ENCODE data around the gene PLB1.

PLB1 gene

DNA sequence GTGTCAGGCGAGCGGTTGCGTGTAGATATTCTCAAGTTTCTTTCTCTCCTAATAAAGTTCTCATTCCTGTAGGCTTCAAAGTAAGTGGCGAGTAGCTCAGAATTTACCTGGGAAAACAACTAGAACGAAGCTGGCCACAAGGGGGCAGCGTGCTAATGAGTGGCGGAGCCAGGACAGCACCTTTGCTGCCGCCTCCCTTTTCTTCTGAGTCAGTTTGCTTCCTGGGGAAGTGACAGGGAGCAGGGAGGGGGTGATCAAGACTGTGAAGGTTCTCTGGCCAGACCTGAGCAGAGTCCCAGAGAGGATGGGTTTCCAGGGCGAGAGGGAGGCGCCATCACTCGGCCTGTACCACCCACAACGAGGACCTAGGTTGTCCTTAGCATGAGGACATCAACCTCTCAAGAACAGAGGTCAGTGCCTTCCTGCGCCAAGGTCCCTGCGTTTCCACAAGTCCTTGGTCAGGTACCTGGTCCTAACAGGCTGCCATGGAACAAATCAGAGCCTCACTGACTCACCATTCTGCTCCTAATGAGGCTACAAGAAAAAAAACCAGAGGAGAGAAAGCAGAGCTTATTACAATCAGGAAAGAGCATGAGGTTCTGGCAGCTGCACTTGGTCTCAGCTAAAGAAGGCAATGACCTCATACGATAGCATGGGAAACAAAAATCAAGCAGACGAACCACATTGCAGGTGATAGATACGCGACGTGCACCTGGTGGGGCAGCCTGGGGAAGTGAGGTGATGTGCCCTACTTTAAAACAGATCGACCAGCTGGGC, 98.7 kb downstream of the PLB1 start:
- peak; percentile 60 for DNase-seq

DNA sequence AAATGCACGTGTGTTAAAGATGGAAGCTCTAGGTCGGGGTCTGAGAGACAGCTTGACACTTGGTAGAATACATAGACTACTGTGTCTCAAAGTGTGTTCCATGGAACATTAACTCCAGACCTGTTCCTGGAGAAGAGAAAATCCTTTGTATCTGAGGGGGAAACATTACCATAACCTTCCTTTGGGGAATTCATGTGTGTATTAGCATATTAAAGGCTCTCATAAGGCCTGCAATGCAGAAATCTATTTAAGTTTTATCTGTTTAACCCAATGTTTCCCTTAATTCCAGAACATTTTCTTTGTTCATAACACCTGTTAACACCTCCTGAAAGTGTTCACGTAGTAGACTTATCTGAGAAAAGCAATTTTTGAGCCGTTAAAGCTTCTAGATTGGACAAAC, 99.5 kb downstream of the PLB1 start:
- DNase-seq, result no peak

DNA sequence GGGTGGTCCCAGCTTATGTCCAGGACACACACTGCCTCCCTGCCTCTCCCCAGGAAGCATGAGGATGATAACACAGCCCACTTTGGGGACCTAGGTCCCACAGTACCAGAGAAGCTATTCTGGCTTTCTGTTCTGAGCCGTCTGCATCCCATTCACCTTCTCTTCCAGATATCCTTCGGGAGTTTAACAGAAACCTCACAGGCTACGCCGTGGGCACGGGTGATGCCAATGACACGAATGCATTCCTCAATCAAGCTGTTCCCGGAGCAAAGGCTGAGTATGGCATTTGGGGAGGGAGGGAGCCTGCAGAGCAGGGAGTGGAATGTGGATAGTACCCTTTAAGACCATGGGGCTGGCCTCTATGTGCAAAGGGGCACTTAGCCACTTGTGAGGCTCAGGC, 102.6 kb downstream of the PLB1 start:
- no peak for DNase-seq

DNA sequence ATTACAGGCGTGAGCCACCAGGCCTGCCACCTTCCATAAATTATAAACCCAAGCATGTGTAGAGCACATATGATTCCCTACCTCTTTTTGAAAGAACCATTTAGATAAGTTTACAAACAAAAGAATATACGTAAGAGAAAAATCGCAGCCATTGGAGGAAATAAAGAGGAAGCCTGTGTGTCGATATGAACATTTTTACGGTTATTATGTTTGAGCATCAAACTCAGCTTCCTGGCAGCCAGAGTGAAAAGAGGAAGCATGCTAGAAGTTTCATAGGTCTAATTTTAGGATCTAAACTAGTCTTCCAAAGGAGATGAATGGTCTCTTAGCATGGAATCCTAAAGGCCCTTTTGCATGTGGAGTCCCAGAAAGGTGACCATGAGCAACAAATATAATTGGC, 104.3 kb downstream of the PLB1 start:
- DNase-seq, result no peak

DNA sequence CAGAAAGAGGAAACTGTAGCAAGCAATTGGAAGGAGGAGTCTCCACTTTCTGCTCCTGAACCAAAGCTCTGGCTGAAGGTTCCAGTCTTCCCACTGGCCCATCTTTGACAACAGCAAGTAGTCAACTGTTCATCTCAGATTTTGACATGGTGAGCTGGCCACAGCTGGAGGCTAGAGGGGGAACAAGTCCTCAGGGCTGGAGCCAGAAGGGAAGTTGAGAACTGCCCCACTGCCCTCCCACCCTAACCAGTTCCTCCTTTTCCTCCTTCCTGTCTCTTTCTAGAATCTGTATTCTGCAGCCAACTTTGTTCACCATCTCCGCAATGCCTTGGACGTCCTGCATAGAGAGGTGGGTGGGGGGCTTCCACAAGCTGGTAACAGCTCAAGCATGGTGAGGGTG, 105.8 kb downstream of the PLB1 start:
- DNase-seq, result no peak

DNA sequence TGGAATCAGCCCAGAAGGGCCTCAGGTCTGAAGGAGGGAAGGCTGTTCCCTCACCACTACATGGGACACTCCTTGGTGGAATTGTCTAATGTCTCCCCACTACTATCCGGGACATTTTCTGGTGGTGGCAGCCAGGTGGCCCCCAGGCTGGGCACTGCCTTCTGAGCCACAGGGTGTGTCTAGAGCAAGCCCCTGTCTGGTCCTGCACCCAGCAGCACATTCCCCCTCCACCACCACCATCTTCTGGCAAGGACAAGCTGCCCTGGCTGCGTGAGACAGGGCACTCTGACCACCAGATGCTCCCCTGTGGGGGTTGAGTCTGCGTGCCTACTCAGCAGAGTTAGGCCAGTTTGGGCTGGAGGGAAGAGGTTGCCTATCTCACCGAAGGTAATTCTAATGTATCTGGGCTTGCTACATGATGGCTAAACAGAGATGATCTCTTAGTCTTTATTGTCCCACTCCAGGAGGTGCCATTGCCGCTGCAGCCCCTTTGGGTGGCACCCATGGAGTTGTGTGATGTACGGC, 106.3 kb downstream of the PLB1 start:
- DNase-seq, result no peak

DNA sequence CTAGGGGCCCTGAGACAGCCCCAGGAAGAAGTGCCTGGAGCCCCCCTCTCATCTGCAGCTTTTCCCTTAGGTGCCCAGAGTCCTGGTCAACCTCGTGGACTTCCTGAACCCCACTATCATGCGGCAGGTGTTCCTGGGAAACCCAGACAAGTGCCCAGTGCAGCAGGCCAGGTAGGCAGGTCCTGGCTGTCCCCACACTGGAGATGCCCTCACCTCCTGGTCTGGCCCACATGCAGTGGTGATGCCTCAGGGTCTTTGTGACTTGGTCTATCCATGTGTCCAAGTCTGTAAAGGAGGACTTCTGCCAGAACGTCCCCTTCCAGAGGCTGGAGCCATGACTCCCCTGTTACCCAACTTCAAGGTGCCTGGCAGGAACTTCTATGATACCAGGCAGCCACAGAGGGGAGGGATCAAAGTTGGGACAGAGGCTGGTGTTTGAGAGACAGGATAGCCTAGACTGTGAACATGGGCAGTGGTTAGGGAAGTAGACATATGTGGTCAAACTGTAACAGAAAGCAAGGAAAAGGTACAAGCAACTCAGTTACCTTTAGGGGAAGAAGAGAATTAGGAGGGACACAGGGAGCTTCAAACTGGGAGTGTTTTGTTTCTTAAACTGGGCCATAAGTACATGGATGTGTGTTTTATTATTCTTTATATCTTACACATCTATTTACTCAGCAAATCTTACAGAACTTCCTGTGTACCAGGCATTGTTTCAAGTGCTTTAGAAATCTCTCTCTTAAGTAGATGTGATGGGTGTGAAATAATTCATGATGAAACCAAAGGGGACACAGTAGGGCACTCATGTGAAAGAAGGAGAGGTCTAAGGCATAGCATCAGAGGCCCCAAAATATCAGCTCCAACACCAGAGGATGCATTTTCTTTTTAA, 107.1 kb downstream of the PLB1 start:
- no peak for DNase-seq

DNA sequence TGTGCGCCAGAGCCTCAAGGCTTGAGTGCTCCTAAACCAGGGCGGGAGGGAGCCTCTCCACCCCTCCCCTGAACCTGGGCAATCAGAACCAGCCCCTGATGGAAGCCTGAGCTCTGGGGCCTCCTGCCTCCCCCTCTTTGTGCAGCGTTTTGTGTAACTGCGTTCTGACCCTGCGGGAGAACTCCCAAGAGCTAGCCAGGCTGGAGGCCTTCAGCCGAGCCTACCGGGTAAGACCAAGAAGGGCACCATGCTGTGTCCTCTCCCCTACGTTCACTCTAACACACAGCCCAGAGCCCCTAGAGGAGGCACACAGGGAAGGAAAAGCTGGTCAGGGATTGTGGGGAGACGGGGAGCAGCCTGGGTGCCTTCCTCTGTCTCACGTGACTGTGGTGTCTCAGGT, 108.0 kb downstream of the PLB1 start:
- DNase-seq, result no peak

DNA sequence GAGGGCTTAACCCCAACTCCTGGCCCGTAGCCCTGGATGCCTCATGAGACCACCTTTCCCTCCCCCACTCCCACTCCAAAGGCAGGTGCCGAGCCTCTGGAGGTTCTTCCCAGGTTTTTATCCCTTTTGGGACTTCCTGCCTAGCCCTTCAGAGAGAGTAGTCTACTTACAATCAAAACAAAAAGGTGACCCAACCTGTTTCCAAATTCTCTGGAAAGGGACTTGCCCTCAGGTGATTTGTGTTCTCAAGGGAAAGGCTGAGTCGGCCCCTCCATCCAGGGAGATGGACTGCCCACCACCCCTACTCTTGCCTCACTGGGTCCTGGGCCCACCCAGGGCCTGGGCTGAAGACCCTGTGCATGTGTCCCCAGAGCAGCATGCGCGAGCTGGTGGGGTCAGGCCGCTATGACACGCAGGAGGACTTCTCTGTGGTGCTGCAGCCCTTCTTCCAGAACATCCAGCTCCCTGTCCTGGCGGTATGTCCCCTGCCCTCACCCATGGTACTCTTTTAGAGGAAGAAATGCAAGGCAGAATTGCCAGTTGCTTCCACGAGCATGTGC, 108.5 kb downstream of the PLB1 start:
- no peak for DNase-seq

DNA sequence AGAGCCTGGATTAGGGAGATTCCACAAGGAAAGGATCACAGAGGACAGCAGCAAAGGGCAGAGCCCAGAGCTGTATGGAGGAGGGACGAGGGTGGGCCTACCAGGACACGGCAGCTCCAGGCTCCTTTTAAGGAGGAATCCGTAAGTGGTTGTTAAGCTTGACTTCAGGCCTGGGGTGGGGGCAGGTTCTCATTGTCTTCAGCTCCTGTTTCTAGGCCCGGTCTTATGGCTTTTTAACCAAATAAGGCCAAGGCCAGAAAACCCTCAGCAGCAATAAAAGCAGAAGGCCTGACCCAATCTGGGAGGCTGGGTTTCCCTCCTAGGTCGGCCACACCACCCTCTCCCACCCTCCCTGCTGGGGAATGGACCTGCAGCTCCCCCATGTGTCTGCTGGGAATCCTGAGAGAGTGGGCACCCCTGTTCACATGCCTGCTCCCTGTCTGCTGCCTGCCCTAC, 111.2 kb downstream of the PLB1 start:
- DNase-seq, result no peak

DNA sequence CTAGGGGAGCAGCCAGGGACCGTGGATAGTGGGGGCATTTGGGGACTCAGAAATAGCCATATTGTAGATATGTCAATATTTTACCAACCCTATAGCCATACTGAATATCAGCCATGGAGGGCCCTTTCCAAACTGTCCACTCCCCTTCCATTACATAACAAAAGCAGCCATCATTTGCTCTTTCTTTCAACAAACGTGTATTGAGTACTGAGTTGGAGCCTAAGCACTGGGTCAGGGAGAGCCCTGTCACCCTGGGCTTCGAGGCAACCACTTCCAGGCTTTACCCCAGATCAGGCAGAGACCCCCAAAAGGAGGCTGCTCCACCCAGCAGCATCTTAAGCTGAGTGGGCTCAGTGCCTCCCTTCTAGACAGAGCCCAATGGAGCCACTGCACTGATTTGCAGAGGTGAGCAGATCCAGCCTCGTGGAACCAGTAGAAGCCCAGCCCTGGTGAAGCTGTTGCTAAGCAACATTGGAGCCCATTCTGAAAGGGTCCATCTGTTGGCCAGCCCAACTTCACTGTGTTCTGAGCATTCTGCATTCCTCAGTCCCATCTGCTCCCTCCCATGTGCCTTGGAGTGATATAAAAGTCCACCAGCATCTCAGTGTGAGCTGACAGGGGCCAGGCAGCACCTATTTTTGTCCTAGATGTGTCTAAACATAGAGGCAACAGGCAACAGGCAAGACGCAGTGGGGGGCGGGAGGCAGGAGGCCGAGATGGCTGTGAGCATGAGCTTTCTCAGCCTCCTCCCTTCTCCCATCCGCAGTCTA, 112.1 kb downstream of the PLB1 start:
- DNase-seq, result peak; percentile 11

DNA sequence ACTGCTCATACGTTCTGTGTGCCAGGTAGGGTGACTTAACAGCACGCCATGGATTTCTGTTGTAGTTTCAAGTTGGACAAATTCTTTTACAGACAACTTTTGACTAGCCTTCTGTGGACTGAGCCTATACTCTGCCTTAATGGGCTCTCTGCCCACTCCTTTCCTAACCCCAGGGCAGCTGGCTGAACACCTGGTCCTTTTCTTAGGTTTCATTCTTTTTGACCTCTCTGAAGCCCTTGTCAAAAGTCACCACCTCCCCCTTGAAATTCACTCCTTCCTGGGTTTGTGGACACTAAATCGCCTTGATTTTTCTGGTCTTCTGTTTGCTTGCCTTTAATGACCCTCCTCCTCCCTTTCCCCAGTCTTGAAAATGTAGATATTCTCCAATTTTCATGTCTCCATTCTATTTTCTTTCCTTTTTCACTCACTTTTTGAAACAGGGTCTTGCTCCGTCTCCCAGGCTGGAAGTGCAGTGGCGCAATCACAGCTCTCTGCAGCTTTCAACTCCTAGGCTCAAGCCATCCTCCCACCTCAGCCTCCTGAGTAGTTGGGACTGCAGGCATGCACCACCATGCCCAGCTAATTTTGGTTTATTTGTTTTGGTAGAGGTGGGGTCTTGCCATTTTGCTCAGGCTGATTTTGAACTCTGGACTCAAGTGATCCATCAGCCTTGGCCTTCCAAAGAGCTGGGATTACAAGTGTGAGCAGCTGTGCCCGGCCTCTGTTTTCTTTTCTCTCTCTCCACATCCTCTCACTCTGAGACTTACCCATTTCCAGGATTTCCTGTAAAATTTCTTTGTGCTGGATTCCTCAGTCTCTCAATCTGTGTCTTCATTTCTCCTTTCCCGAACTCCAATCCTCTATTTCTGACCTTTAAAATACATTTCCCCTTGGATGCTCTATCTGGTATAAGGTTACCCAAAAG, 112.9 kb downstream of the PLB1 start:
- no peak for DNase-seq

DNA sequence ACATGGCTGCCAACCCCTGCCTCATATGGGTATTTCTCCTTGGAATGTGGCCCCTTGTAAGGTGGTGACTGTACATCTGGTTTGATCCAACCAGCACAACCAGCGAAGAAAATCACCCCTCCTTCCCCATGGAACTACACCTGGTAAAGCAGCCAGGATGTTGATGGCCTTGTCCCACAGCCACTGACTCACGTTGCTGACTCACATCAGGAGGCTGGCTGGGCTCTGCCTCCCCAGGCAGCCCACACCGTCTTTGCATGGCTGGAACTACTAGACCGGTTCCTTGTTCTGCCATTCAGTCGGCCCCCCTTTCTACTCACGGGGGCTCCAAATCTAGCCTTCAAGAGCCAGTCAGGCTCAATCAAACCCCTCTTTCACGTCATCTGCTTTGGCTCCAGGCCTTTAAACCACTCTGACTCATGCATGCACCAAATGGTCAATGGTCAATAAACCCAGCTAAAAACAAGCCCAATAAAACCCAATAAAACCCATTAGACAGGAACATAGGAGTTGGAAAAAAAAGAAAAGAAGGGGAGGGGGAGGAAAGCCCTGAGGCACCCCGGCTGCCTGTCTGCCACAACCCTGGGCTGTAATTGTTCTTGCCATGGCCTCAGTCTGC, 114.8 kb downstream of the PLB1 start:
- DNase-seq, result no peak

DNA sequence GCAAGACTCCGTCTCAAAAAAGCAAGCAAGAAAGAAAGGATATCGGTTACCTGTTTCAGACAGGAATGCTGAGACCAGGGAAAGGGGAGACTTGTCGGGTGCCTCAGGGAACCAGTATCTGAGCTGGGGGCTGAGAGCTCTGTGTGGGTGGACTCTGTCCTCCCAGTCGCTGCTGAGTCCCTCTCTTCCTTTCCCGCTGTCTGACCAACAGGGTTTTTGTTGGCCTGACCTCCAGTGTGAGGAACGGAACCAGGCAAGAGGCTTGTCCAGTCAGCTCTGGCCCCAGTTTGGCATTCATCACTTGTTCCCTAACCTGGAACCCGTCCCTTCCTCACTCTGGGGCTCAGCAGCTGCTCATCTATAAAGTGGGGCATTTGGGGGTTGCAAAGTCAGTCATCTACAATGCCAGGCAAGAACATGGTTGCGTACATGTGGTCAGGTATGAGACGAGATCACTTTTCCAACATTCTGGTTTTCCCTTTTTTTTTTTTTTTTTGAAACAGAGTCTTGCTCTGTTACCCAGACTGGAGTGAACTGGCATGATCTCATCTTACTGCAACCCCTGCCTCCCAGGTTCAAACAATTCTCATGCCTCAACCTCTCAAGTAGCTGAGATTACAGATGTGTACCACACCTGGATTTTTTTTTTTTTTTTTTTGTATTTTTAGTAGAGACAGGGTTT, 116.4 kb downstream of the PLB1 start:
- no peak for DNase-seq

DNA sequence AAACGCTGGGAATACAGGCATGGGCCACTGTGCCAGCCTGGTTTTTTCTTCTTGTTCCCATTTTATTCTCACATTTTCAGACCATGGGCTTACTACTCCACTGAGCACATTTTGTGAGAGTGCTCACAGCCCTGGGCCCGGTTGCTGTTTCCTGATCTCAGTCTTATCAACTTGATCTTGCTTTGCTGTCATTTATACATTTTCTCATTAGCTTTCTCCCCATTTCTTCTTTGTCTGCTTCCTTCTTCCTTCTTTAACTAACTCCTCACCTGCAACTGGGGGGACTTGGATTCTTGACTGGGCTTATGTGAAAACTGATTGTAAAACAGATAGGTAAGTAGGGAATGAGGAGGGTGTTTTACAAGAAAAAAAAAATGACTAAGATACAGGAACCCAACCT, 117.3 kb downstream of the PLB1 start:
- no peak for DNase-seq

DNA sequence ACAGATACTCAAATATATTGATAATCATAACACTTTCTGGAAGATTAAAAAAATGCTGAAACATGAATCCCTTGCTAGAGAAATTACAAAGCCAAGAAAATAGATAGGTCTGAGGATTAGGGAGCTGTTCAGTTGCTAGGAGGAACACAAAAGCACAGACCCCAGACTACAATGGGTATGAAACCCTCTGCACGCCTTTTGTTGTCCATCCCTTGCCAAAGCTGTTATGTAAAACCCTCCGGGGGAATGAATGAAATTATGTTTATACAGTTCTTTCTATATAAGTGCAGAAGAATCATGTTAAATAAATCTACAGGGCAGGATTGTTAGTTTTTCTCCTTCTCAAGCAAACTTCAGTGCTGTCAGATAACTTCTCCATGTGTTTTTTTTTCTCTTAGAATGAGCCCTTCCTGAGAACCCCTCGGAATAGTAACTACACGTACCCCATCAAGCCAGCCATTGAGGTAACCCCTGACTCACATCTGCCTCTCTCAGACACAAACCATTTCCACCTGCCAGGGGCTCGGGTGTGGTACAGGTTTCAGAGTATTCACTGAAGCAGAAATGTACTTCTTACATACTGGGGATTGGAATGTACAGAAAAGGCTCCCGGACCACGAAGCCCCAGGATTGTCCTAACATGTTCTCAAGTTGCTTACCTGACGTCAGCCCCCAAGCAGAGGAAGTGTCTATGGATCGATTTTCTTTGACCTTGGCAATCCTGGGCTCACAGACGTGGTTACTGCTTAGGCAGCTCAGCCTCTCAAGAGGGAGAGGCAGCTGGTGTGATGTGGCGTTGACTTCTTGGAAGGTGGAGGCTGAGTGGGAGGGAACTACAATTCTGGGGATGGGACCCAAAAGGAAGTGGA, 118.0 kb downstream of the PLB1 start:
- DNase-seq, result no peak

DNA sequence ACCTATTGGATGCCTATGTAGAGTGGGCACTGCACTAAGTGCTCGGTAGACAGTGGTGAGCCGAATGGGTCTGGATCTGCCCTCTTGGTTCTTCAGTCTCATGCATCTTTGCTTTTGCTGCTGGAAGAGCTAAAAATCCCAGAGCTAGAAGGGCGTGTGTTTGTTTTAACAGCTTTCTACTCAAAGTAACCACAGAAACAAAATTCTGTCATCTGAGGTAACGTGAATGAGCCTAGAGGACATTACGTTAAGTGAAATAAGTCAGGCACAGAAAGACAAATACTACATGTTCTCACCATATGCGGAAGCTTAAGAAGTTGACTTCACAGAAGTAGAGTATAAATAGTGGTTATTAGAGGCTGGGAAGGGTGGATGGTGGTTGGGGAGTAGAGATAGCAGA, 119.8 kb downstream of the PLB1 start:
- DNase-seq, result no peak

DNA sequence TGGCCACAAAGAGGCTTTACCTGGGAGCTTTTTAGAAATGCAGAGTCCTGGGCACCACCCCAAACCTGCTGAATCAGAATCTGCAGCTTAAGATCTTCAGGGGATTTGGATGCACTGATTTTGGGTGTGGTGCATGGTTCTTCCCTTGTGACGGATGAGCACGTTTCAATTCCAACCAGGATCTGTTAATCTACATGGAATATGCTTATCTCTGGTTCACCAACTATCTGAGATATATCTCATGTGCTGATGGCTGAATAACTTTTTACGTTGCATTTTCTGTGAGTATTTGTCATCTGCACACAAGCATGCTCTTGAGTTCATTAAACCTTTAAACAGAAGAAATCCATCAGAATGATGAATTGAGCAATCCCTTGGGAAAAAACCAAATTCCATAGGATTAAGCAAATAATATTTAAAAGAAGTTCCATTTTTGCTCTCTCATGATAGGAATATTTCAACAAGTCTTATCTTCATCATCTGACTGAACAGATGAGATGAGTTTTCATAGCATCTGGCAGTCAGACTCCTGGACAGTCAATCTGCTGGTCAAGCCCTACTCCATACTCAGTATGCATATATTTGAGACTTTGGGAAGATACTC, 120.6 kb downstream of the PLB1 start:
- DNase-seq, result no peak

All from NCI-H1694 treated with DMSO at 0.1 percent for 48 hours (cell line).